Esophagus squamous epithelium (tissue), 5 donors: Measurements from ENCODE around the gene MIER2. TPM values are rescaled to one million over a fixed set of nuclear protein-coding genes. Genes with fewer than 3 reads are reported as not detected.

Experiments used
- DNase-seq: peaks from one replicate; lab custom pipeline; 2025; lab: John Stamatoyannopoulos, UW
- H3K27ac ChIP-seq, 4 donors: fragments of 200-600 bp; sonication (generic); one replicate each; pipeline ENCODE4 v1.5.1; 2016 to 2019; ENCODE audit warnings: mild to moderate bottlenecking in 1 of 4
- H3K27me3 ChIP-seq, 4 donors: fragments of 200-600 bp; sonication (generic); 1 replicate in 3 of 4; 2 replicates in 1 of 4; pipeline versions ENCODE4 v1.5.1 to v1.6.0; 2017 to 2021; ENCODE audit warnings: antibody characterized with exemption in 1 of 4
- H3K36me3 ChIP-seq, 3 donors: fragments of 200-600 bp; sonication (generic); one replicate each; pipeline ENCODE4 v1.5.1; 2016 to 2019
- H3K4me1 ChIP-seq, 3 donors: fragments of 200-600 bp; sonication (generic); one replicate each; pipeline ENCODE4 v1.5.1; 2017 to 2019
- H3K4me3 ChIP-seq, 4 donors: fragments of 200-600 bp; sonication (generic); 1 replicate in 3 of 4; 2 replicates in 1 of 4; pipeline ENCODE4 v1.5.1; 2016 to 2019; ENCODE audit warnings: mild to moderate bottlenecking in 2 of 4, moderate library complexity in 1 of 4
- H3K9me3 ChIP-seq, 3 donors: fragments of 200-600 bp; sonication (generic); one replicate each; pipeline ENCODE4 v1.5.1; 2016 to 2019
- POLR2A ChIP-seq, 4 donors: fragments of 450-650 bp; IDR thresholded peaks; one replicate each; pipeline ENCODE4 v1.6.1; 2017; ENCODE audit warnings: antibody characterized with exemption in 4 of 4, mild to moderate bottlenecking in 4 of 4, moderate library complexity in 3 of 4
- WGBS, 2 donors: methylation state at CpG; one replicate each; pipeline ENCODE4 v1.1.5; 2018; 5-methylcytosine and 5-hydroxymethylcytosine counted together
- intact Hi-C: fragments of 100-400 bp; cut with DNase I; formaldehyde crosslinking; loops from one replicate; pipeline ENCODE4 v1.15.0; 2022
- total RNA-seq, 4 donors: library from RNA; depleted of rRNA; stranded (reverse); fragments of >200 nt; gene quantifications; one replicate each; pipeline ENCODE4 v1.1.0, GENCODE V29; 2016
- TF ChIP-seq, protein P1 (sequence below), 6 experiments: fragments of 450-650 bp in 4 of 6; fragments of 200-600 bp in 2 of 6; sonication (generic) in 2 of 6; IDR thresholded peaks; one replicate each; pipeline ENCODE4 v1.5.1; 2016 to 2019; ENCODE audit warnings: antibody characterized with exemption in 6 of 6, mild to moderate bottlenecking in 4 of 6, moderate library complexity in 4 of 6
- donor health status: DM: yes; HTN: yes; CAD: no.

Gene MIER2
- total RNA-seq, 4 donors from 2014 or later = 11.7 to 31.5 (median 14.9) TPM

DNA sequence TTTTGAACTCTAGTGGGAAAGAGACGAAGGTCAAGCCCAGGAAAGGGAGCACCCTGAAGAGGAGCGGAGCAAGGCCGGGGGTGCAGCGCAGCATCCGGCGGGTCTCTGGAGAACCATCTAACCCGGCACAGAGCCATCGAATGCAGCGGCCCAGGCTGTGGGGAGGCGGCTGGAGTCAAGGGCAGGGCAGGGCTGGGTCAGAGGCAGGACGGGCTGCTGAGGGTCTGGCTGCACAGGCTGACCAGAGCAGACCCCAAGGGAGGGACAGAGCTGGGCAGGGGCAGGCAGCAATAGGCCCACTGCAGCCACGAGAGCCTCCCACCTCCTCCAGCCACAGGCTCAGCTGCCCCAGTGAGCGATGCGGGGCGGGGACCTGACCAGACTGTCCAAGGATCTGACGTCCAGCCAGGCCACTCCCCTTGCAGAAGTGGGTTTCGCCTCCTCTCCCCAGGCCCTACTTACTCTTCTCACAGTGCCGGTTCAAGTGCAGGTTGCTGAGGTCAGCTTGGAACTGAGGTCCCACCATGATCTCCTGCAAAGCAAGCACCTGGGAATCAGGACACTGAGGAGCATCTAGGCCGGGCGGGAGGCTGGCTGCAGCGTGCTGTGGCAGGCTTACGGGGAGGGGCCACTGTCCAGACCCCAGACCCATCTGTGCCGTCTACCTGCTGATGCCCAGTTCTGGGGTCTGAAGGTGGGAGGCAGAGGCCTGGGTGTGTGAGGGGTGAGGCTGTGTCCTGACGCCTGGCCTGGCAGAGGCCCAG, 19.2 kb downstream of the MIER2 start:
- intact Hi-C loops = no loop called here
- DNase-seq = no peak
- no peak overlapping the region for H3K4me3 ChIP-seq
- peaks cover 0 to 24% (median 7%) of the 10 kb centered on the region in 3 donors for H3K9me3 ChIP-seq
- 93 to 99% methylated on average over 6 to 12 of the region's 24 CpGs for WGBS, 2 donors
- H3K27ac ChIP-seq = no peak overlapping the region
- no peaks in the 10 kb centered on the region for H3K4me1 ChIP-seq
- peaks cover 51 to 99% (median 52%) of the 10 kb centered on the region in 3 donors for H3K36me3 ChIP-seq
- TF ChIP-seq, protein P1, sequence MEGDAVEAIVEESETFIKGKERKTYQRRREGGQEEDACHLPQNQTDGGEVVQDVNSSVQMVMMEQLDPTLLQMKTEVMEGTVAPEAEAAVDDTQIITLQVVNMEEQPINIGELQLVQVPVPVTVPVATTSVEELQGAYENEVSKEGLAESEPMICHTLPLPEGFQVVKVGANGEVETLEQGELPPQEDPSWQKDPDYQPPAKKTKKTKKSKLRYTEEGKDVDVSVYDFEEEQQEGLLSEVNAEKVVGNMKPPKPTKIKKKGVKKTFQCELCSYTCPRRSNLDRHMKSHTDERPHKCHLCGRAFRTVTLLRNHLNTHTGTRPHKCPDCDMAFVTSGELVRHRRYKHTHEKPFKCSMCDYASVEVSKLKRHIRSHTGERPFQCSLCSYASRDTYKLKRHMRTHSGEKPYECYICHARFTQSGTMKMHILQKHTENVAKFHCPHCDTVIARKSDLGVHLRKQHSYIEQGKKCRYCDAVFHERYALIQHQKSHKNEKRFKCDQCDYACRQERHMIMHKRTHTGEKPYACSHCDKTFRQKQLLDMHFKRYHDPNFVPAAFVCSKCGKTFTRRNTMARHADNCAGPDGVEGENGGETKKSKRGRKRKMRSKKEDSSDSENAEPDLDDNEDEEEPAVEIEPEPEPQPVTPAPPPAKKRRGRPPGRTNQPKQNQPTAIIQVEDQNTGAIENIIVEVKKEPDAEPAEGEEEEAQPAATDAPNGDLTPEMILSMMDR (IDR thresholded peaks at IDR 0.05) = no peak
- TF ChIP-seq POLR2A (IDR thresholded peaks at IDR 0.05) = no peak
- no peaks in the 10 kb centered on the region for H3K27me3 ChIP-seq

DNA sequence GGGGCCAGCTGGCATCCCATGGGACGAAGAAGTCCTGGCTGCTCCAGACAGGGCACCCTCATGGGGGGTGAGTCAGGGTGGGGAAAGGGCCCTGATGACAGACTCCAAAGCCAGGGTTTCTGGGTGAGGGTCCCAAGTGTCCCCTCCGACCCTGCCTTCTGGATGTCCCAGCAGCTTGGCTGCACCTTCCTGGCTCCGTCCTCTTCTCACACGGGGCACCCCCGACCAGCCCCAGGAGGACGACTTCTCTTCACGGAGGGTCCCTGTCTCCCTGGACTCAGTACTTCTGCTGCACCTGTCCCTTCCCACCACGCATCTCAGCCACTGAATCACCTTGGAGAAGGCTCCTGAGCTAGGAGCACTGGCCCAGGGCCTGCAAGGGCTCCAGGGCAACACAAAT, 19.9 kb downstream of the MIER2 start:
- Histone ChIP-seq H3K36me3 (peaks cover 48 to 99% (median 49%) of the 10 kb centered on the region in 3 donors), H3K4me1 (no peaks in the 10 kb centered on the region), H3K27ac (no peak overlapping the region), H3K4me3 (no peak overlapping the region), H3K9me3 (peaks cover 0 to 20% (median 7%) of the 10 kb centered on the region in 3 donors), H3K27me3 (no peaks in the 10 kb centered on the region)
- no peak for TF ChIP-seq POLR2A (IDR thresholded peaks at IDR 0.05)
- intact Hi-C loops = no loop called here
- DNase-seq = no peak
- 96 to 100% methylated on average over 1 to 7 of the region's 8 CpGs for WGBS, 2 donors

DNA sequence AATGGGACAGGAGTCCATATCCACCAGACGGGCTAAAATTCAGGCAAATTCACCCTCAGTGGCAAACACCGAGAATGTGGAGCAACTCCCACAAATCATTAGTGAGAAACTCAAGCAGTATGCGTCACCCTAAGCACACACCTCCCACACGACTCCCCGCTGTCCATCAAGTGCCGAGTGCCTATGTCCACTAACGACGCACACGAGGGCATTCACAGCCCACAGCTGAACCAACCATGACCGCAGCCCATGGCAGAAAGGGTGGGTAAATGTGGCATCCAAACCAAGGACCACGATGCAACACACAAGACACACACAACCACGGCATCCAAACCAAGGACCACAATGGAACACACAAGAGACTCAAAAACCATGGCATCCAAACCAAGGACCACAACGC, 22.0 kb downstream of the MIER2 start:
- WGBS, 2 donors = 92 to 94% methylated on average over 6 to 10 of the region's 13 CpGs
- Histone ChIP-seq H3K4me1 (no peaks in the 10 kb centered on the region), H3K27ac (no peak overlapping the region), H3K9me3 (no peaks in the 10 kb centered on the region), H3K36me3 (peaks cover 29 to 99% (median 29%) of the 10 kb centered on the region in 3 donors), H3K27me3 (no peaks in the 10 kb centered on the region), H3K4me3 (no peak overlapping the region)
- DNase-seq = no peak
- intact Hi-C loops = no loop called here
- TF ChIP-seq, protein P1 (IDR thresholded peaks at IDR 0.05) = no peak
- TF ChIP-seq POLR2A (IDR thresholded peaks at IDR 0.05) = no peak

DNA sequence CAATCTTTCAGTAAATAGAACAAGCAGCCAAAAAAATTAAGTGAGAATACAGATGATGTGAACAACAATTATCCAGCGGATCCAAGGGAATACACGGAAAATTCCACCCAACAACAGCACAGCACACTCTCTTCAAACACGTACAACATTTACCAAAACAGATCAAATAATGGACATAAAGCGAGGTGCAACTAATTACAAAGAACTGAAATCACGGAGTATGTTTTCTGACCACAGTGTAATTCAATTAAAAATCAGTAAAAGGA, 26.2 kb downstream of the MIER2 start:
- TF ChIP-seq, protein P1 (IDR thresholded peaks at IDR 0.05) = no peak
- TF ChIP-seq POLR2A (IDR thresholded peaks at IDR 0.05) = no peak
- H3K27ac ChIP-seq = no peak overlapping the region
- peaks cover 5 to 100% (median 16%) of the 10 kb centered on the region in 3 donors for H3K36me3 ChIP-seq
- H3K4me1 ChIP-seq = no peaks in the 10 kb centered on the region
- no peak for DNase-seq
- WGBS, 2 donors = 88 to 89% methylated on average over 5 of the region's 5 CpGs
- no peaks in the 10 kb centered on the region for H3K9me3 ChIP-seq
- no peaks in the 10 kb centered on the region for H3K27me3 ChIP-seq
- intact Hi-C loops = no loop called here
- H3K4me3 ChIP-seq = no peak overlapping the region

DNA sequence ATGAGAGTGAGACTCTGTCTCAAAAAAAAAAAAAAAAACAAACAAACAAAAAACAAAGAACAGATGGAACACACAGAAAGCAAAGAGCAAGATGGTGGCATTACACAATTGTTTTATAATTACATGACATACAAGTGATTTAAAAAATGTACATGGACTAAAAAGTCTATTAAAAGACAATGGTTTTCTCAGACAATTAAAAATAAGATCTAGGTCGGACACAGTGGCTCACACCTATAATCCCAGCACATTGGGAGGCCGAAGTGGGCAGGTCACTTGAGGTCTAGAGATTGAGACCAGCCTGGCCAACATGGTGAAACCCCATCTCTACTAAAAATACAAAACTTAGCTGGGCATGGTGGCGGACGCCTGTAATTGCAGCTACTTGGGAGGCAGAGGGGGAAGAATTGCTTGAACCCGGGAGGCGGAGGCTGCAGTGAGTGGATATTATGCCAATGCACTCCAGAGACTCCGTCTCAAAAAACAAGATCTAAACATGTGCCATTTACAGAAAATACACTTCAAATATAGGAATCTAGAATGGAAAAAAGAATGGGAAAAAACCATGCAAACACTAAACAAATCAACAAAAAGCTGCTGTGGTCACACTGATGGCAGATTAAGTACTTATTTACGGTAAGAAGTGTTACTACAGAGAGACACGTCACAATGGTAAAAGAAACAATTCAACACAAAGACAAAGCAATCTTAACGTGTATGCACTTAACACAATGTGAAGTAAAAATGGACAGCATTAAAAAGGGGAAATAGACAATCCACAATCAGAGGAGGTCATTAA, 26.7 kb downstream of the MIER2 start:
- H3K36me3 ChIP-seq = peaks cover 8 to 100% (median 16%) of the 10 kb centered on the region in 3 donors

More for the DNA sequence above, 26.7 kb downstream of the MIER2 start:
- H3K4me1 ChIP-seq = no peaks in the 10 kb centered on the region
- no peaks in the 10 kb centered on the region for H3K27me3 ChIP-seq
- intact Hi-C loops = no loop called here
- no peak for DNase-seq
- no peaks in the 10 kb centered on the region for H3K9me3 ChIP-seq
- TF ChIP-seq POLR2A (IDR thresholded peaks at IDR 0.05) = no peak
- TF ChIP-seq, protein P1 (IDR thresholded peaks at IDR 0.05) = peak in 1 of 6 experiments; percentile 10
- no peak overlapping the region for H3K4me3 ChIP-seq
- 88 to 94% methylated on average over 10 of the region's 10 CpGs for WGBS, 2 donors
- H3K27ac ChIP-seq = no peak overlapping the region
